ENCODE measurements around the gene ROPN1L. TPM values are rescaled to one million over a fixed set of nuclear protein-coding genes. Genes with fewer than 3 reads are reported as not detected.

ROPN1L gene
- total RNA-seq, 1 experiment from 2014 or later = 0.35 TPM

DNA sequence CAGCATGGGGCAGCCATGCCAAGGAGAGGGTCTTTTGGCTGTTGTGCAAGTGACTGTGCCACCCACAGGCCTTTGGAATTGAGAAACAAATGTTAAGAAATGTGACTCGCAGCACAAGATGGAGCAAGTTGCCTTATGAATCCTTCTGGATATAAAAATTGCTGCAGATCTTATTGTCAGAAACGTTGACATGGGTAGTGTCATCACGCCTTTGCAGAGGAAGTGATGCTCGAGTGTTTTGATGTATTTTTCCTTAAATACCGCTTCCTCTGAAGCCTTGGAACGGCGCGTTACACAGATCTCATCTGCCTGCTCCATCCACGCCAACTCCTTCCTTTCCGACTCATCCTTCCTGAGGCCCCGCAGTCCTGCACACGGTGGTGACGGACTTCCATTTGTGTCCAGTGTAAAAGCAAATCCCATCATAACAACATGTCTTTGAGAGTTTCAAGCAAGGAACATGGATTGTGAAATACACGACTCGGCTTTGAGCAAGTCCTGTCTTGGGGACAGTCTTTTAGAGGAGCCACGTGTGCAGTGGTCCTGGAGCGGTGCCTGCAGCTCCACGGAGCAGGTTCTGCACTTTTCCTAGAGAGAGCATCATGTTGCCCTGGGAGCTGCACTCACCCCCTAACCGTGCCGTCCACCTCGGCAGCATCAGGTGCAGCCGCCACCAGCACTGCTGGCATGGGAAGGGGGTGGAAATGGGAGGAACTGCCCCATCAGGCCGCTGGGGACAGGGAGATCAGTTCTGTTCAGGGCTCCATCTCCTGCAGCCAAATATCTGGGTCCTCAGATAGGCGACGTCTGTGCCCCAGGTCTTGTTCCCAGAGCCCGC is 15.1 kb downstream of the ROPN1L start:
- no peak for DNase-seq (ENCODE audit: extremely low read depth, low read depth)

DNA sequence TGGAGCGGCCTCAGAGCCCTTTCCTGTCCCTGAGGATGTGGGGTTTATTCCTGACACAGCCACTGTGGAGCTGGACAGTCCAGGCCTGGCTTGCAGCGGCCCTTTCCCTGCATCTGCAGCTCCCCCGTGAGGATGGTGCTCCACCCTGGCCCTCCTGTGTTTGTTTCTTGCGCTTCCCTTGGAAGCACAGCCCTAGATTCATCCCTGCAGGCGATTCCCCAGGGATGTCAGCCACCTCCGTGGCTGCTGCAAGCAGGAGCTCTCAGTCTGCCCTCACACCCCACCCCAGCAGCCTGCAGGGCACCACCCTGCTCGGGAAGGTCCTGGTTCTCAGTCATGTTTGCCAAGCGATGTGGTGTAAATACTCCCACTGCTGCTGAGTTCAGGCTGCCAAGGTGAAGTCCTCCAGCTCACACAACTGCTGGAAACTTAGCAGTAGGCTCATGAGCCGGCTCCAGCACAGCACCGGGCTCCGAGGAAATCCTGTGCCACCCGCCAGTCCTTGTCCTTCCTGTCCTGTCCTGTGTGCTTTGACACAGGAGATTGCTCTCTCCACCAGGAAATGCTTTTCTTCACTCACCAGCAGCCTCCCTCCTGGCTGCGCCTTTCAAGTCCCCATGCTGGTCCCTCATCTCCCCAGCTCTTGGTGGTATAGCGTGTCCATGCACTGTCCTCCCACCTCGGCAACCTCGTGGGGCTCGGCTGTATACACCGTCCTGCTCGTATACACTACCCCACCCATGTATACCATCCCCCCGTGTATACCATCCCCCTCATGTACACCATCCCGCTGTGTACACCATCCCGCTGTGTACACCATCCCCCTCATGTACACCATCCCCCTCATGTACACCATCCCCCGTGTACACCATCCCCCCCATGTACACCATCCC is 16.2 kb downstream of the ROPN1L start:
- DNase-seq (ENCODE audit: extremely low read depth, low read depth) = no peak

DNA sequence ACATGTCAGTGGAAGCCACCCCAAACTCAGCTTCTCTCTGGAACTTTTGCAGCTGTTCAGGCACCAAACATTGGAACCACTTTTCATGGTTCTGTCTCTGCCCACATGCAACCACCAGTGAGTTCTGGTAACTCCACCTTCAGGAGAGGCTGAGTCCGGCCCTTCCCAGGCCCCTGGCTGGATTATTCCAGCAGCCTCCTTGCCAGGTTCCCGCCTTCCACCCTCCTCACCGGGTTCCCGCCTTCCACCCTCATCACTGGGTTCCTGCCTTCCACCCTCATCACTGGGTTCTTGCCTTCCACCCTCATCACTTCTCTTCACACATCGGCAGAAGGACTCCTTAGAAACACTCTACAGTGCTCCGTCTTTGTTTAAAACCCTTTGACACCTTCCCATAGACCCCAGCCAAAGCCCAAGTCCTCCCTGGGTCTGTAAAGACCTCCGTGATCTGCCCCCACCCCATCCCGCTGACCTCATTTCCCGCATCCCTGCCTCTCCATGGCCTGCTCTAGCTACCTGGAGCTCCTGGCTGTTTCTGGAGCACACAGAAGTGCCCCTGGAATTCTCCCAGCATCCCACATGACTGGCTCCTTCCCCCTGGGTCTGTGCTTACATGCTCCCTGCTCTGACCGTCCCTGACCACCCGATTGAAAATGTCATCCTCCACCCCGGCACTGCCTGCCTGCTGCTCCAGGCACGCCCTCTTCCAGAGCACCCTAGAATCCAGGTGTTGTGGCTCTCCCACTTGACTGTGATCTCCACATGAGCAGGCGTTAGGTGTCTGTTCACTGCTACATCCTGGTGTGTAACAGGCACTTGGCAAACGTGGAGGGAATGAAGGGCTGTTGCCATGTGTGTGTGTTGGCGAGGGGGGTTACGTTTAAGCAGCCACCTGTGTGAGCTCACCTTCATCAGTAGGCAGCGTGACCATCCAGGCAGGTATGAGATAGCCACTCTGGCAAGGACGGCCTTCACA is 17.7 kb downstream of the ROPN1L start:
- no peak for DNase-seq (ENCODE audit: extremely low read depth, low read depth)

DNA sequence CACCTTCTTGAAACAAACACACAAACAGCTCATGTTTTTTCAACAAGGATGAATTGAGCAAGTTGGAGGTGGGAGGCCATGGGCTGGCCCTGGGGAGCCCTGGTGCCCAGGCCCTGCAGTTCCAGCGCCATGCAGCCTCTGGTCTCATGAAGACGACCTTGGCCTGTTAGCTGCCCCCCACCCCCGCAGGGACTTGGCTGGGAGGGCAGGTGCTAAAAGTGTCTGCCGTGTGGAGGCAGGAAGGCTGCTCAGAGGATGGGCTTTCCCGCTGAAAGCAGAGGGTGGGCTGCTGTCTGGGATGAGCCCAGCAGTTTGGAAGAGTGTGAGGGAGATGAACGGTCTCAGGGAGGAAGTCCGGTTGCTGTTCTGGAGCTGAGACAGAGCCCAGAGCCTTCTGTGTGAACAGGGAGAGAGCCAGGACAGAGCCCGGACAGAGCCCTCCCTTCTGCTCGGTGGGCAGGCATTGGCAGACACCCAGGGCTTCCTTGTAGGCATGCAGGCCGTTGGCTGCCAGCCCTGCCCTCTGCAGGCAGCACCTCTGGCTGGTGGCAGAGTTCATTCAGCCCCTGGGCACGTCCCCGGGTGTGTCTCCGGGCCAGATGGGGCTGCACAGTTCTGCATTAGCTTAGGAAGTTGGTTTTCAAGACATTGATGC is 18.7 kb downstream of the ROPN1L start:
- DNase-seq (ENCODE audit: extremely low read depth, low read depth) = no peak

- DNase-seq (ENCODE audit: extremely low read depth, low read depth) = no peak
Measured at GRCh38 chr5:10461041-10461440, 19.4 kb downstream of the ROPN1L start.

DNA sequence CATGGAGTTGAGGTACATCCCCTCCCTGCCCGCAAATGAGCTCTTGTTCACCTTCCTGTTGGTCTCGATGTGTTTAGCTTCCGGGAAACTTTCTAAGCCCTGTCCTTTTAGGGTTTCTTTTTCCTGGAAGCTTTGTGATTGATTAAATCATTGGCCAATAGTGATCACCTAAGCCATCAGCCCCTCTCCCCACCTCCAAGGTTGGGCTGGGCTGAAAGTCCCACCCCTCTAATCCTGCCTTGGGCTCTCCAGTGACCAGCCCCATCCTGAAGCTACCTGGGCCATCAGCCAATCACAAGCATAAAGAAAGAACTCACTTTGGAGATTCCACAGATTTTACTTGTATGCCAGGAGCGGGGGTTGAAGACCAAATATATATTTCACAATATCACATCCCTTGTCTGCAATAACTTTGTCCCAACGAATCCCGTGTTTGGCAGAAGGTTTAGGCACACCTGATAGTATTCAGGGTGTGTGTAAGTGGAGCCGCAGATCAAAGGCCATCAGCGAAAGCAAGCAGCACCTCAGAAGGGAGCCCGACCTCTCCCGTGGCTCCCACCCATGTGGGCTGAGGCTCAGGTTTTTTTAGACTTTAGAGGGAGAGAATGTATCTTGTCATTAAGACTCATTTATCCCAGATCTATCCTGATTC is 20.4 kb downstream of the ROPN1L start:
- no peak for DNase-seq (ENCODE audit: extremely low read depth, low read depth)

GRCh38 chr5:10463566-10463965 is 21.9 kb downstream of the ROPN1L start:
- no peak for DNase-seq (ENCODE audit: extremely low read depth, low read depth)

DNA sequence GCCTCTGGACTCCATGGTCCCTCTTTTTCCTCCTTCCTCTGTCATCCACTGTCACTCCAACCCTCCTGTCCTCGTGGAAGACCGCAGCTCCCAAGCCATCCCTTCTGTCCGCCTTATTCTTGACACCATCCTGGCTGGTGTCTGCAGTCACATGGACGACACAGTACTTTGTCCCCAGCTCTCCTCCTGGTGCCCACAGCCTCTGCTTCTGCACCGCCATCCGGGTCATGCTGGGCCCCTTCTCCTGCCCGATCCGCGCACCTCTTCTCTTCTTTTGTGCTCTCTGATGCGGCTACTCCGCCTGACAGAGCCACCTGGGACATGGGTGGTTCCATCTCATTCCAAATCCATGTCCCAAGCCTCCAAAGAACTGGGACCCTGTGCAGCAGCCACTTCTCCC is 22.5 kb downstream of the ROPN1L start:
- no peak for DNase-seq (ENCODE audit: extremely low read depth, low read depth)

DNA sequence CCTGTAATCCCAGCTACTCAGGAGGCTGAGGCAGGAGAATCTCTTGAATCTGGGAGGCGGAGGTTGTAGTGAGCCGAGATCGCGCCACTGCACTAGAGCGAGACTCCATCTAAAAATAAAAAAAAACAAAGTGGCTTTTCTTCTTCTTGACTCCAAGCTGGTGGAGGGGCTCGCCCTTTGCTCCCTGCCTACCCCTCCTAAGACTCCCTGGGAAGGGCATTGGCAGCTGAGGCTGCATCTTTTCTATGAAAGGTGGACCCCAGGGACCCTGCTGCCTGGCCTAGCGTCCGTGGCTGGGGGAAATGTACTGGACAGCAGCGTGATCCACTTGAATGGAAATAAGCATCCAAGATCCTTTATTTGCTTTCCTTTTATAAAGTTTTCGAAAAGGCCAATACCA is 24.0 kb downstream of the ROPN1L start:
- DNase-seq (ENCODE audit: extremely low read depth, low read depth) = no peak

DNA sequence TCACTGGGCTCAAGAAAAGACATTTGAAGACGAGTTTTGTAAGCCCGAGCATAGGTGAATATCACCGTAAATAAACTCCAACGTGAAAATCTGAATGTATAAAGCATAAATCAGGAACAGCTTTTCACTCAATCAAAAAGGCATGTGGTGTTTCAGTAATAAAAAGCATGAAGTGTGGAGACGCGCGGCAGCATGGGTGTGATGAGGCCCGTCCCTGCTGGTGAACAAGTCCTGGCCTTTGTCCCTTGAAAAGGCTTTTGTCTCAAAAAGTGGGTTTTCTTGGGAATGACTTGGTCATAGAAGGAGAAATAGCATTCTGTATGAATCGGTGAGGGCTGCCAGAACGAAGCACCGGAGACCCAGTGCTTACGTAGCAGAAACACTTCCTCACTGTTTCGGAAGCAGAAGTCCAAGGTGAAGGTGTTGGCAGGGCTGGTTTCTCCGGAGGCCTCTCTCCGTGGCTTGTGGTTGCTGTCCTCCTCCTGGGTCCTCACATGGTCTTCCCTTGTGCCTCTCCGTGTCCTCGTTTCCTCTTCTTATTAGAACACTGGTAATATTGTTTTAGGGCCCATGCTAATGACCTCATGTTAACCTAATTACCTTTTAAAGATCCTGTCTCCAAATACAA is 24.9 kb downstream of the ROPN1L start:
- no peak for DNase-seq (ENCODE audit: extremely low read depth, low read depth)

DNA sequence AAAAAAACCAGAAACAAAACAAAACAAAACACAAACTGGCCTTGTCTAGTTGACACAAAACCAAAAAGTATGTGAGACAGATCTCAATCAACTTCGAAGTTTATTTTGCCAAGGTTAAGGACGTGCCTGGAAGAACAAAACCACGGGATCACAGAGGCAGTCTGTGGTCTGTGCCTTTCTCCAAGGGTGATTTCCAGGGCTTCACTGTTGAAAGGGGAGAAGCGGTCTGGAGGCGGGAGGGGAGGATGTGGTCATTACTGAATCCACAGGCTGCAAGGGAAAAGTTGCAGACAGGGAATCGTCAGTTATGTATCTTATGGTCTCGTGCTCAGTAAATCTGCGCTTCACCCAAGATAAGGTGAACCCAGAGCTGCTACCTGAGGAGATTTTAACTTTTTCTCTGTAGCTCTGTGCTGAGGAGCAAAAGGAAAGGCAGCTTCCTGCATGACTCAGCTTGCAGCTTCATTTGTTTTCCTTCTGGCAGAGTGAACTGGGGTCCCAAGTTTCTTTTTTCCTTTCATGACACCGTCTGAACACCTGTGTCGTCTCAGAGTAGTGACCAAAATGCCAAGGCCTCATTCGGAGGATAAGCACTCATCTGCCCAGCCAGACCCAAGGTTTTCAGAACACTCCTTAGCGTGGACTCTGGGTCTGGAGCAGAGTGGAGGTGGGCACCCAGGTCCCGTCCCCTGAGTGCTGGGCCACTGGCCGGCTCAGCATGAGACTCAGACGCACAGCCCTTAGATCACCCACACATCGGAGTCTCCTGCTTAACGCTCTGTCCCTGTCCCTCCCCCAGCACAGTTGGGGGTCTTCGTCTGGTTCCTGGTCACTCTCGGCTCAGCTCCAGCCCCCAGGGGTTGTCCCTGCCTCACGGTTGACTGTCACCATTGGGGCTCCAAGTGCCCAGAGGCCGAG is 25.9 kb downstream of the ROPN1L start:
- DNase-seq (ENCODE audit: extremely low read depth, low read depth) = no peak

DNA sequence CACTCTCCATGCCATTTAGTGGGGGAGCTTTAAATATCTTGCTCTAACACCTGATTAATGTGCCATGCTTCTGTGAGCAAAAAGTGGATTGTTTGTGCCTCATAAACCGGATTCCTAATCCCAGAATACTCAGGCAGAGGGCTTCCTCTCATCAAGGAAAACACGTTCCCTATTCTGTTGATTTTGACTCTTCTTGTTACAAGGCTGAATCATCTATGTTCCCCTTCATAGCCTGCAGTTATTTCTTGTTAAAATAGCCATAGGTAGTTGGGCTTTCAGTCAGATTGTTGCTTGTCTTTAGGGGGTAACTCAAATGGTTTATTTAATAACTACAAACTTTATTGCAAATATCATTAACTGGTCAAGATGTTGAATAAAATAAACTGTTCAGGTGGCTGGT is 26.6 kb downstream of the ROPN1L start:
- DNase-seq (ENCODE audit: extremely low read depth, low read depth) = no peak

- no peak for DNase-seq (ENCODE audit: extremely low read depth, low read depth)
Measured at GRCh38 chr5:10469253-10470050, 27.8 kb downstream of the ROPN1L start.

DNA sequence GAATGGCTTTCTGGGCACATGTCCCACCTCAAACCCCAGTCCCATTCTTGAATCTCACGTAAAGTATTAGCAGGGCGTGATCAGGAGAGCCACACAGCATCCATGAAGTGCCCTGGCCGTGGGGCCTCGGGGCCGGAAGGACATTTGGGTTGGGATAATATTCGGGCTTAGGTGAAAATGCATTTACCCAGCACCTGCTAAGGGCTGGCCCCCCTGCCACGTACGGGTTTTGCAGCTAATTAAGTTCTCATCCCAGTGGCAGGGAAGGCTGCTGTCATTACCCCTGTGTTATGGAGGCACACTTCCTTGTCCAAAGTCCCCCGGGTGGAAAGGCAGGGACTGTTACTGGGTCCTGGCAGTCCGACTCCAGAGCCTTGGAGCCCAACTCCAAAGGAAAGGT is 29.0 kb downstream of the ROPN1L start:
- DNase-seq (ENCODE audit: extremely low read depth, low read depth) = no peak

GRCh38 chr5:10471677-10472076 is 30.0 kb downstream of the ROPN1L start:
- DNase-seq (ENCODE audit: extremely low read depth, low read depth) = no peak

DNA sequence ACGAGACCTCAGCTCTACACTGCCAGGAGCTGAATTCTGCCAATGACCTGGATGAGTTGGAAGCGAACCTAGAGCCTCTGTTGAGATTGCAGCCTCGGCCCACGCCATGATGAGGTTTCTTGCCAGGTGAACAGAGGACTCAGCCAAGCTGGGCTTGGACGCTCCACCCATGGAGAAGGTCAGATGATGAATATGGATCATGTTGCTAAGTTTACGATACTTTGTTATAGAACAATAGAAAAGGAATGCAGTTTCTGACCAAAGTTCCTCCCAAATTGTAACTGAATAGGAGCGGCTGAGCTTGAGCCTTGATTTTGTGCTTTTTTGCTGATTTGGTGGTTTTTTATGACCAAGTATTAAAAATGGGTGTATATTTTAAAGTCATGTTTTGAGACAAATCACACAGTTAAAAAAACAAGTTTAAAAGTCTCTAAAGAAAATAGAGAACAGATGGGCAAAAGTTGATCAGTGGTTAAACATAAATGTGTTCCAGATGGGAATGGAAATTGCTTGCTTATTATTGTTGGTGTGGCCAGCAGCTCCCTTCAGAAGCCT is 32.9 kb downstream of the ROPN1L start:
- DNase-seq (ENCODE audit: extremely low read depth, low read depth) = no peak
